Neural progenitor cell (in vitro differentiated cells): ENCODE data around the gene MAB21L4. TPM values are rescaled to one million over a fixed set of nuclear protein-coding genes. Genes with fewer than 3 reads are reported as not detected.
A peak's percentile ranks its signal among the peaks of the same experiment; 100 is the strongest.

ENCODE experiments used
- DNase-seq: peaks from one replicate; pipeline ENCODE4 v3.0.0-alpha.2; 2016; ENCODE audit warnings: low spot score
- H2AFZ ChIP-seq: fragments of 200-600 bp; sonication (generic); replicated peaks from 2 replicates; pipeline ENCODE4 v1.6.1; 2016; ENCODE audit warnings: antibody characterized with exemption
- H3F3A ChIP-seq: fragments of 200-600 bp; sonication (generic); 2 replicates; pipeline ENCODE4 v1.6.1; 2016; ENCODE audit warnings: antibody characterized with exemption, low read depth
- H3K27ac ChIP-seq: fragments of 200-600 bp; sonication (generic); 2 replicates; pipeline ENCODE4 v1.5.1; 2016; ENCODE audit warnings: mild to moderate bottlenecking
- H3K27me3 ChIP-seq: fragments of 200-600 bp; sonication (generic); 2 replicates; pipeline ENCODE4 v1.6.1; 2016; ENCODE audit warnings: mild to moderate bottlenecking, moderate library complexity
- H3K36me3 ChIP-seq: fragments of 200-600 bp; sonication (generic); 2 replicates; pipeline ENCODE4 v1.5.1; 2016
- H3K4me1 ChIP-seq: fragments of 200-600 bp; sonication (generic); 2 replicates; pipeline ENCODE4 v1.6.1; 2016; ENCODE audit warnings: mixed run types
- H3K4me2 ChIP-seq: fragments of 200-600 bp; sonication (generic); 2 replicates; pipeline ENCODE4 v1.6.1; 2016
- H3K4me3 ChIP-seq: fragments of 200-600 bp; sonication (generic); 2 replicates; pipeline ENCODE4 v1.5.1; 2016
- H3K79me2 ChIP-seq: fragments of 200-600 bp; sonication (generic); 2 replicates; pipeline ENCODE4 v1.6.1; 2016; ENCODE audit warnings: low read depth
- H3K9ac ChIP-seq: fragments of 200-600 bp; sonication (generic); 2 replicates; pipeline ENCODE4 v1.6.1; 2016
- H3K9me3 ChIP-seq: fragments of 200-600 bp; sonication (generic); 2 replicates; pipeline ENCODE4 v1.5.1; 2016; ENCODE audit warnings: low read depth
- H4K20me1 ChIP-seq: fragments of 200-600 bp; sonication (generic); 2 replicates; pipeline ENCODE4 v1.6.1; 2016; ENCODE audit warnings: low read depth
- H3K27ac Mint-ChIP-seq: 3 replicates; pipeline ENCODE4 v1.8.0; 2021; ENCODE audit warnings: mixed read lengths
- H3K27me3 Mint-ChIP-seq: 2 replicates; pipeline ENCODE4 v1.8.0; 2022; ENCODE audit warnings: low read depth, mild to moderate bottlenecking, inconsistent platforms, moderate library complexity, mixed read lengths; ENCODE audit not compliant: insufficient read depth
- H3K36me3 Mint-ChIP-seq: 3 replicates; pipeline ENCODE4 v1.8.0; 2021; ENCODE audit warnings: mixed read lengths
- H3K4me1 Mint-ChIP-seq: 3 replicates; pipeline ENCODE4 v1.8.0; 2021; ENCODE audit warnings: mixed read lengths
- H3K4me3 Mint-ChIP-seq: 3 replicates; pipeline ENCODE4 v1.8.0; 2021; ENCODE audit warnings: mild to moderate bottlenecking, moderate library complexity, mixed read lengths
- H3K9me3 Mint-ChIP-seq: 3 replicates; pipeline ENCODE4 v1.8.0; 2020; ENCODE audit warnings: mixed read lengths
- CTCF ChIP-seq: fragments of 200-600 bp; sonication (generic); IDR thresholded peaks from 2 replicates; pipeline ENCODE4 v1.5.1; 2017; ENCODE audit warnings: antibody characterized with exemption, mild to moderate bottlenecking
- EZH2 ChIP-seq: fragments of 200-600 bp; sonication (generic); IDR thresholded peaks from 2 replicates; pipeline ENCODE4 v1.6.1; 2017; ENCODE audit warnings: antibody characterized with exemption, mild to moderate bottlenecking, moderate library complexity
- EZH2phosphoT487 ChIP-seq: fragments of 200-600 bp; sonication (generic); IDR thresholded peaks from 2 replicates; pipeline ENCODE4 v1.6.1; 2017; ENCODE audit warnings: antibody characterized with exemption
- total RNA-seq: library from RNA; depleted of rRNA; stranded (reverse); fragments of >200 nt; gene quantifications from 2 replicates; pipeline ENCODE4 v1.2.3, GENCODE V29; 2015; ENCODE audit warnings: low replicate concordance

The MAB21L4 gene
- total RNA-seq, 1 donor from 2014 or later, result not detected

GRCh38 chr2:240874715-240875227 lies 21.2 kb downstream of the MAB21L4 start:
- Histone ChIP-seq H3K36me3 (no peaks in the 10 kb centered on the region), H3K9ac (no peak overlapping the region), H3F3A (no peaks in the 10 kb centered on the region), H3K27me3 (no peaks in the 10 kb centered on the region), H3K9me3 (no peaks in the 10 kb centered on the region), H3K4me3 (no peak overlapping the region), H3K4me1 (no peaks in the 10 kb centered on the region), H4K20me1 (no peaks in the 10 kb centered on the region), H3K4me2 (no peak overlapping the region), H2AFZ (no peak overlapping the region), H3K27ac (no peak overlapping the region), H3K79me2 (no peaks in the 10 kb centered on the region)
- no peak for TF ChIP-seq CTCF
- TF ChIP-seq EZH2phosphoT487, result no peak
- no peak for TF ChIP-seq EZH2
- Mint-ChIP-seq H3K36me3 (no peaks in the 10 kb centered on the region), H3K4me3 (no peak overlapping the region), H3K27me3 (peaks cover under 1% of the 10 kb centered on the region), H3K27ac (no peak overlapping the region), H3K4me1 (no peaks in the 10 kb centered on the region), H3K9me3 (no peaks in the 10 kb centered on the region)
- DNase-seq, result no peak

GRCh38 chr2:240873805-240874714 lies 21.9 kb downstream of the MAB21L4 start:
- Histone ChIP-seq H3K4me2 (no peak overlapping the region), H3K9ac (no peak overlapping the region), H3K4me3 (no peak overlapping the region), H3K4me1 (no peaks in the 10 kb centered on the region), H3K27ac (no peak overlapping the region), H3K79me2 (no peaks in the 10 kb centered on the region), H3K9me3 (no peaks in the 10 kb centered on the region), H3K36me3 (no peaks in the 10 kb centered on the region), H4K20me1 (no peaks in the 10 kb centered on the region), H3K27me3 (no peaks in the 10 kb centered on the region), H3F3A (no peaks in the 10 kb centered on the region), H2AFZ (no peak overlapping the region)
- no peak overlapping the region for H3K27ac Mint-ChIP-seq
- H3K4me1 Mint-ChIP-seq, result no peaks in the 10 kb centered on the region
- H3K9me3 Mint-ChIP-seq, result no peaks in the 10 kb centered on the region
- no peak overlapping the region for H3K4me3 Mint-ChIP-seq
- no peaks in the 10 kb centered on the region for H3K36me3 Mint-ChIP-seq
- DNase-seq, result peak; percentile 40
- TF ChIP-seq EZH2phosphoT487 (no peak), EZH2 (no peak), CTCF (no peak)
- no peaks in the 10 kb centered on the region for H3K27me3 Mint-ChIP-seq

- no peaks in the 10 kb centered on the region for H3K79me2 ChIP-seq
- TF ChIP-seq EZH2phosphoT487 (no peak), EZH2 (no peak), CTCF (no peak)
These were observed 22.7 kb downstream of the MAB21L4 start for GRCh38 chr2:240873098-240873788.

More at GRCh38 chr2:240873098-240873788, 22.7 kb downstream of the MAB21L4 start:
- H3K27me3 ChIP-seq, result no peaks in the 10 kb centered on the region
- H3K4me1 ChIP-seq, result no peaks in the 10 kb centered on the region
- no peaks in the 10 kb centered on the region for H4K20me1 ChIP-seq
- no peak overlapping the region for H3K4me3 ChIP-seq
- H3K36me3 ChIP-seq, result no peaks in the 10 kb centered on the region
- H3K27ac Mint-ChIP-seq, result no peak overlapping the region
- no peak overlapping the region for H3K4me3 Mint-ChIP-seq
- no peak for DNase-seq
- no peak overlapping the region for H3K4me2 ChIP-seq
- no peaks in the 10 kb centered on the region for H3K9me3 Mint-ChIP-seq
- H3K4me1 Mint-ChIP-seq, result peaks cover 3% of the 10 kb centered on the region
- H3F3A ChIP-seq, result no peaks in the 10 kb centered on the region
- no peak overlapping the region for H2AFZ ChIP-seq
- H3K9me3 ChIP-seq, result no peaks in the 10 kb centered on the region
- H3K27me3 Mint-ChIP-seq, result no peaks in the 10 kb centered on the region
- H3K9ac ChIP-seq, result no peak overlapping the region
- H3K27ac ChIP-seq, result no peak overlapping the region
- H3K36me3 Mint-ChIP-seq, result no peaks in the 10 kb centered on the region
